Calu3 (cell line): ENCODE data around the gene CPTP. TPM values are rescaled to one million over a fixed set of nuclear protein-coding genes. Genes with fewer than 3 reads are reported as not detected.

Source experiments
- BruUV-seq: library from RNA; stranded (reverse); fragments of 400-500 nt; replicated peaks from 2 replicates; lab custom pipeline; 2021; lab: Mats Ljungman, UMichigan
- CTCF ChIA-PET: fragments of 300-600 bp; sonication (Branson Sonifier 250); formaldehyde crosslinking; loops from one replicate; lab custom pipeline; 2022; ENCODE audit warnings: antibody characterized with exemption; lab: Charles Lee
- DNase-seq: peaks from one replicate; pipeline ENCODE4 v3.0.0; 2022
- H3K27ac Mint-ChIP-seq: one replicate; pipeline ENCODE4 v1.8.0; 2022; ENCODE audit warnings: mixed read lengths; ENCODE audit not compliant: unreplicated experiment
- H3K27me3 Mint-ChIP-seq: one replicate; pipeline ENCODE4 v1.8.0; 2022; ENCODE audit warnings: mixed read lengths; ENCODE audit not compliant: unreplicated experiment
- H3K36me3 Mint-ChIP-seq: one replicate; pipeline ENCODE4 v1.8.0; 2022; ENCODE audit warnings: mild to moderate bottlenecking, moderate library complexity, mixed read lengths; ENCODE audit not compliant: insufficient read depth, unreplicated experiment
- H3K4me1 Mint-ChIP-seq: one replicate; pipeline ENCODE4 v1.8.0; 2022; ENCODE audit warnings: mild to moderate bottlenecking, low read depth, mixed read lengths; ENCODE audit not compliant: unreplicated experiment
- H3K4me3 Mint-ChIP-seq: one replicate; pipeline ENCODE4 v1.8.0; 2022; ENCODE audit warnings: mild to moderate bottlenecking, low read depth, moderate library complexity, mixed read lengths; ENCODE audit not compliant: unreplicated experiment
- H3K9me3 Mint-ChIP-seq: one replicate; pipeline ENCODE4 v1.8.0; 2022; ENCODE audit warnings: low read depth, mixed read lengths; ENCODE audit not compliant: unreplicated experiment
- CTCF ChIP-seq: fragments of 200-600 bp; IDR thresholded peaks from one replicate; pipeline ENCODE4 v1.8.0; 2022; ENCODE audit warnings: antibody characterized with exemption; ENCODE audit not compliant: unreplicated experiment
- intact Hi-C: fragments of 100-400 bp; cut with micrococcal nuclease; formaldehyde crosslinking; loops from one replicate; pipeline ENCODE4 v1.10.0; 2022; ENCODE audit not compliant: unreplicated experiment
- total RNA-seq: library from RNA; stranded (reverse); gene quantifications from 2 replicates; pipeline ENCODE4 v1.2.3, GENCODE V29; 2022

Gene CPTP
- total RNA-seq, 1 experiment from 2014 or later: 20.1 TPM

GRCh38 chr1:1333551-1334241 is 9.1 kb downstream of the CPTP start:
- no TSS peak for BruUV-seq
- Mint-ChIP-seq H3K36me3 (peaks cover 62% of the 10 kb centered on the region), H3K27ac (peak overlapping the region; percentile 53), H3K4me3 (no peak overlapping the region), H3K4me1 (no peaks in the 10 kb centered on the region), H3K9me3 (no peaks in the 10 kb centered on the region), H3K27me3 (no peaks in the 10 kb centered on the region)
- TF ChIP-seq CTCF: no peak
- CTCF ChIA-PET: no interaction called here
- intact Hi-C loops: no loop called here
- DNase-seq: no peak

GRCh38 chr1:1334835-1335234 is 10.2 kb downstream of the CPTP start:
- no peak overlapping the region for H3K4me3 Mint-ChIP-seq
- no peak for DNase-seq
- H3K4me1 Mint-ChIP-seq: no peaks in the 10 kb centered on the region
- no peaks in the 10 kb centered on the region for H3K27me3 Mint-ChIP-seq
- peak overlapping the region; percentile 53 for H3K27ac Mint-ChIP-seq
- no peak for TF ChIP-seq CTCF
- peaks cover 58% of the 10 kb centered on the region for H3K36me3 Mint-ChIP-seq
- intact Hi-C loops: no loop called here
- BruUV-seq: no TSS peak
- CTCF ChIA-PET: interaction anchor here (0.8 kb wide), 1 partner anchor 43 kb away, joined by 3 read pairs; no protein-coding TSS in a partner anchor
- H3K9me3 Mint-ChIP-seq: no peaks in the 10 kb centered on the region

- TSS peak; percentile 19 for BruUV-seq
- TF ChIP-seq CTCF: no peak
- Mint-ChIP-seq H3K9me3 (no peaks in the 10 kb centered on the region), H3K27me3 (no peaks in the 10 kb centered on the region), H3K4me3 (no peak overlapping the region), H3K36me3 (peaks cover 58% of the 10 kb centered on the region), H3K4me1 (no peaks in the 10 kb centered on the region), H3K27ac (no peak overlapping the region)
- DNase-seq: no peak
- intact Hi-C loops: no loop called here
- CTCF ChIA-PET: interaction anchor here (0.8 kb wide), 1 partner anchor 43 kb away, joined by 3 read pairs; no protein-coding TSS in a partner anchor
Observed at GRCh38 chr1:1335283-1335682, 10.7 kb downstream of the CPTP start.

- intact Hi-C loops: no loop called here
- no peaks in the 10 kb centered on the region for H3K4me1 Mint-ChIP-seq
- no peaks in the 10 kb centered on the region for H3K27me3 Mint-ChIP-seq
- H3K27ac Mint-ChIP-seq: no peak overlapping the region
- no peak for DNase-seq
- TF ChIP-seq CTCF: no peak
- H3K36me3 Mint-ChIP-seq: peaks cover 55% of the 10 kb centered on the region
- no peaks in the 10 kb centered on the region for H3K9me3 Mint-ChIP-seq
- no TSS peak for BruUV-seq
- no peak overlapping the region for H3K4me3 Mint-ChIP-seq
- CTCF ChIA-PET: no interaction called here
Observed at GRCh38 chr1:1335792-1336248, 11.2 kb downstream of the CPTP start.
